CD4-positive, CD25-positive, alpha-beta regulatory T cell (primary cell): ENCODE results near the gene TIRAP. TPM values are rescaled to one million over a fixed set of nuclear protein-coding genes. Genes with fewer than 3 reads are reported as not detected.

ENCODE experiments used
- ATAC-seq, 2 donors: fragments of 150-1000 bp; cut with Tn5 transposase; one replicate each; pipeline ENCODE4 v1.10.0; 2021; ENCODE audit warnings: low read depth in 2 of 2, moderate number of reproducible peaks in 2 of 2, moderate library complexity in 1 of 2
- DNase-seq, 3 donors: peaks; one replicate each; pipeline versions ENCODE4 v3.0.0 to v3.0.0-alpha.2; 2012 to 2022; ENCODE audit warnings: mixed read lengths in 1 of 3
- H3K27ac ChIP-seq: one replicate; pipeline ENCODE4 v1.7.0; 2013; ENCODE audit warnings: mild to moderate bottlenecking, low read length; ENCODE audit not compliant: insufficient read depth, poor library complexity, severe bottlenecking
- H3K27me3 ChIP-seq: one replicate; pipeline ENCODE4 v1.7.0; 2013; ENCODE audit warnings: low read length; ENCODE audit not compliant: control insufficient read depth, insufficient read depth
- H3K36me3 ChIP-seq: one replicate; pipeline ENCODE4 v1.7.0; 2013; ENCODE audit warnings: mild to moderate bottlenecking, low read length, moderate library complexity; ENCODE audit not compliant: control insufficient read depth, insufficient read depth
- H3K4me1 ChIP-seq: 2 replicates; pipeline ENCODE4 v1.7.0; 2013; ENCODE audit warnings: mild to moderate bottlenecking, low read length; ENCODE audit not compliant: insufficient read depth, control insufficient read depth, poor library complexity, severe bottlenecking
- H3K4me3 ChIP-seq: one replicate; pipeline ENCODE4 v1.7.0; 2013; ENCODE audit warnings: low read depth, mild to moderate bottlenecking, low read length, moderate library complexity
- H3K9me3 ChIP-seq, 2 experiments: 1 replicate in 1 of 2; 2 replicates in 1 of 2; pipeline ENCODE4 v1.7.0; 2013; ENCODE audit warnings: low read length in 2 of 2, mild to moderate bottlenecking in 1 of 2, moderate library complexity in 1 of 2; ENCODE audit not compliant: control insufficient read depth in 2 of 2
- H3K27ac Mint-ChIP-seq, 3 donors: one replicate each; pipeline ENCODE4 v1.8.0; 2020 to 2022; ENCODE audit warnings: mild to moderate bottlenecking in 3 of 3, mixed read lengths in 3 of 3, moderate library complexity in 2 of 3
- H3K27me3 Mint-ChIP-seq: one replicate; pipeline ENCODE4 v1.8.0; 2022; ENCODE audit warnings: mild to moderate bottlenecking, mixed read lengths
- H3K36me3 Mint-ChIP-seq: one replicate; pipeline ENCODE4 v1.8.0; 2020; ENCODE audit warnings: mixed read lengths
- H3K4me1 Mint-ChIP-seq, 4 donors: one replicate each; pipeline ENCODE4 v1.8.0; 2020 to 2022; ENCODE audit warnings: mixed read lengths in 4 of 4, mild to moderate bottlenecking in 1 of 4
- H3K4me3 Mint-ChIP-seq, 4 donors: one replicate each; pipeline ENCODE4 v1.8.0; 2020 to 2022; ENCODE audit warnings: mild to moderate bottlenecking in 4 of 4, mixed read lengths in 4 of 4, moderate library complexity in 3 of 4
- H3K9me3 Mint-ChIP-seq, 7 donors: one replicate each; pipeline ENCODE4 v1.8.0; 2020 to 2022; ENCODE audit warnings: mixed read lengths in 7 of 7, mild to moderate bottlenecking in 3 of 7, moderate library complexity in 2 of 7
- polyA plus RNA-seq, 4 donors: library from polyadenylated mRNA; unstranded; fragments of 300-500 nt; fragmentation: Illumina TruSeq; gene quantifications; one replicate each; pipeline ENCODE4 v1.2.3, GENCODE V29; 2021
- total RNA-seq: library from RNA; stranded (reverse); gene quantifications from one replicate; pipeline ENCODE4 v1.2.3, GENCODE V29; 2022

TIRAP gene
- total and polyA plus RNA-seq, 5 donors from 2014 or later: 8.1 to 15.5 (median 9.2) TPM

- H3K36me3 Mint-ChIP-seq: peaks cover 28% of the 10 kb centered on the region
- ATAC-seq: no peak
- H3K4me3 Mint-ChIP-seq: no peak overlapping the region
- H3K27me3 ChIP-seq: no peaks in the 10 kb centered on the region
- H3K4me1 ChIP-seq: peaks cover 15% of the 10 kb centered on the region
- no peaks in the 10 kb centered on the region for H3K9me3 ChIP-seq
- DNase-seq: no peak
- H3K4me1 Mint-ChIP-seq: peaks cover 25 to 38% (median 27%) of the 10 kb centered on the region in 4 donors
- H3K9me3 Mint-ChIP-seq: no peaks in the 10 kb centered on the region
- H3K27me3 Mint-ChIP-seq: no peaks in the 10 kb centered on the region
- H3K27ac ChIP-seq: no peak overlapping the region
- no peak overlapping the region for H3K27ac Mint-ChIP-seq
- H3K36me3 ChIP-seq: peaks cover 14% of the 10 kb centered on the region
- H3K4me3 ChIP-seq: no peak overlapping the region
These were observed 40.1 kb downstream of the TIRAP start for GRCh38 chr11:126322996-126323395.

- Mint-ChIP-seq H3K4me3 (no peak overlapping the region), H3K27ac (peak overlapping the region in 2 of 3 donors; percentile 20 to 51), H3K36me3 (peaks cover 27% of the 10 kb centered on the region), H3K9me3 (no peaks in the 10 kb centered on the region), H3K4me1 (peaks cover 7 to 19% (median 15%) of the 10 kb centered on the region in 4 donors), H3K27me3 (no peaks in the 10 kb centered on the region)
- no peak overlapping the region for H3K27ac ChIP-seq
- no peaks in the 10 kb centered on the region for H3K27me3 ChIP-seq
- no peaks in the 10 kb centered on the region for H3K9me3 ChIP-seq
- H3K36me3 ChIP-seq: peaks cover 29% of the 10 kb centered on the region
- H3K4me1 ChIP-seq: no peaks in the 10 kb centered on the region
- ATAC-seq: no peak
- no peak overlapping the region for H3K4me3 ChIP-seq
- DNase-seq: no peak
These were observed 44.5 kb downstream of the TIRAP start for GRCh38 chr11:126327281-126328000.

- H3K9me3 Mint-ChIP-seq: no peaks in the 10 kb centered on the region
- peak overlapping the region in 2 of 3 donors; percentile 13 to 20 for H3K27ac Mint-ChIP-seq
- Histone ChIP-seq H3K4me3 (no peak overlapping the region), H3K4me1 (no peaks in the 10 kb centered on the region), H3K9me3 (no peaks in the 10 kb centered on the region), H3K27ac (no peak overlapping the region), H3K27me3 (no peaks in the 10 kb centered on the region), H3K36me3 (peaks cover 33% of the 10 kb centered on the region)
- H3K36me3 Mint-ChIP-seq: peaks cover 33% of the 10 kb centered on the region
- H3K27me3 Mint-ChIP-seq: no peaks in the 10 kb centered on the region
- peaks cover 7 to 19% (median 15%) of the 10 kb centered on the region in 4 donors for H3K4me1 Mint-ChIP-seq
- DNase-seq (no peak), ATAC-seq (no peak)
- H3K4me3 Mint-ChIP-seq: no peak overlapping the region
These were observed 45.1 kb downstream of the TIRAP start for GRCh38 chr11:126328001-126328390.

GRCh38 chr11:126328444-126328843, 45.6 kb downstream of the TIRAP start:
- H3K4me1 ChIP-seq: no peaks in the 10 kb centered on the region
- Mint-ChIP-seq H3K9me3 (no peaks in the 10 kb centered on the region), H3K27me3 (no peaks in the 10 kb centered on the region), H3K4me1 (peaks cover 7 to 19% (median 17%) of the 10 kb centered on the region in 4 donors), H3K36me3 (peaks cover 37% of the 10 kb centered on the region), H3K27ac (no peak overlapping the region), H3K4me3 (no peak overlapping the region)
- no peaks in the 10 kb centered on the region for H3K9me3 ChIP-seq
- ATAC-seq (no peak), DNase-seq (no peak)
- peaks cover 33% of the 10 kb centered on the region for H3K36me3 ChIP-seq
- no peak overlapping the region for H3K4me3 ChIP-seq
- H3K27me3 ChIP-seq: no peaks in the 10 kb centered on the region
- H3K27ac ChIP-seq: no peak overlapping the region

GRCh38 chr11:126328938-126329643, 46.2 kb downstream of the TIRAP start:
- Histone ChIP-seq H3K4me3 (no peak overlapping the region), H3K27ac (no peak overlapping the region), H3K9me3 (no peaks in the 10 kb centered on the region), H3K4me1 (no peaks in the 10 kb centered on the region), H3K27me3 (no peaks in the 10 kb centered on the region), H3K36me3 (peaks cover 33% of the 10 kb centered on the region)
- DNase-seq (no peak), ATAC-seq (no peak)
- peak overlapping the region in 1 of 3 donors; percentile 46 for H3K27ac Mint-ChIP-seq
- H3K9me3 Mint-ChIP-seq: no peaks in the 10 kb centered on the region
- peaks cover 7 to 19% (median 17%) of the 10 kb centered on the region in 4 donors for H3K4me1 Mint-ChIP-seq
- H3K27me3 Mint-ChIP-seq: no peaks in the 10 kb centered on the region
- peaks cover 43% of the 10 kb centered on the region for H3K36me3 Mint-ChIP-seq
- H3K4me3 Mint-ChIP-seq: no peak overlapping the region

- Histone ChIP-seq H3K27ac (no peak overlapping the region), H3K27me3 (no peaks in the 10 kb centered on the region), H3K36me3 (peaks cover 33% of the 10 kb centered on the region), H3K9me3 (no peaks in the 10 kb centered on the region), H3K4me1 (no peaks in the 10 kb centered on the region), H3K4me3 (no peak overlapping the region)
- no peak for ATAC-seq
- H3K9me3 Mint-ChIP-seq: no peaks in the 10 kb centered on the region
- peaks cover 44% of the 10 kb centered on the region for H3K36me3 Mint-ChIP-seq
- no peak overlapping the region for H3K4me3 Mint-ChIP-seq
- no peak for DNase-seq
- peak overlapping the region in 1 of 3 donors; percentile 58 for H3K27ac Mint-ChIP-seq
- H3K4me1 Mint-ChIP-seq: peaks cover 7 to 19% (median 17%) of the 10 kb centered on the region in 4 donors
- no peaks in the 10 kb centered on the region for H3K27me3 Mint-ChIP-seq
These were observed 46.8 kb downstream of the TIRAP start for GRCh38 chr11:126329644-126330211.

GRCh38 chr11:126331286-126331685, 48.4 kb downstream of the TIRAP start:
- ATAC-seq: no peak
- no peak overlapping the region for H3K27ac Mint-ChIP-seq
- H3K36me3 ChIP-seq: peaks cover 42% of the 10 kb centered on the region

More at GRCh38 chr11:126331286-126331685, 48.4 kb downstream of the TIRAP start:
- no peak overlapping the region for H3K4me3 ChIP-seq
- peaks cover 45% of the 10 kb centered on the region for H3K36me3 Mint-ChIP-seq
- no peaks in the 10 kb centered on the region for H3K9me3 Mint-ChIP-seq
- H3K27ac ChIP-seq: no peak overlapping the region
- H3K4me1 Mint-ChIP-seq: peaks cover 7 to 16% (median 13%) of the 10 kb centered on the region in 4 donors
- no peaks in the 10 kb centered on the region for H3K27me3 Mint-ChIP-seq
- H3K4me3 Mint-ChIP-seq: no peak overlapping the region
- no peaks in the 10 kb centered on the region for H3K27me3 ChIP-seq
- no peak for DNase-seq
- no peaks in the 10 kb centered on the region for H3K4me1 ChIP-seq
- no peaks in the 10 kb centered on the region for H3K9me3 ChIP-seq
